HG03108 (cell line): ENCODE measurements around the gene RDH5.
"Not testable (repeated sequence)": the region's sequence is repeated elsewhere in the genome, so short reads cannot be mapped to it uniquely, and the experiment has no call there.

Source experiments
- ATAC-seq: cut with Tn5 transposase; IDR thresholded peaks from one replicate; pipeline ENCODE4 v1.9.1; 2021; ENCODE audit warnings: moderate library complexity; ENCODE audit not compliant: unreplicated experiment

Gene RDH5

DNA sequence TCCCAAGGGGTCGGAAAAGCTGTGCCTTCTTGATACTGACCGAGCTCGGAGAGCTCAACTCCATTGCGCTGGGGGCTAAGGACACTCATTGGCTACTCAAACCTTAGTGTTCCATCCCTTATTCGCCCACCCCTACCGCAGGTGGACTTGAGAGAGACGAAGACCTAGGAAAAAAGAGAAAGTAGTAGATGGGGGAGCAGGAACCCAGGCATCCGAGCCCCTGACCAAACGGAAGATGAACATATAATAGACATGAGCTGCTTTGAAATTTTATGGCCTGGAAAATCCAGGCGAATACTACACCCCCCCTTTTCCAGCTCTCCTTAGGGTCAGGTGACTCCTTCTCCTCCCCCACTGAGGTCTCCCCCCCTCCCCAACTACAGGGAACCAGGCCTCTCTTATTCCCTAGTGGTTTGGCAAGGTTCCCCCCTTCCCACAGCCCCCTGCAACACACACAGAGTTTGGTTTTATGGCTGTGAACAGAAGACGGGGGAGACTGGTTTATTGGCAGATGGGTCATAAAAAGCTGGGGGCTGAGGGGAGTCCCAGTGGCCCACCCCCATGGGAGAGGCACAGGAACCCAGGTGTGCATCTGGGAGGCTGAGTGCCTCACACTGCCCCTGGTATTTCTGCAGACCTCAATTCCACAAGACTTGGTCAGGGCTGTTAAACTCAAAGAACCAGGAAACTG lies 24.3 kb downstream of the RDH5 start:
- no peak for ATAC-seq

DNA sequence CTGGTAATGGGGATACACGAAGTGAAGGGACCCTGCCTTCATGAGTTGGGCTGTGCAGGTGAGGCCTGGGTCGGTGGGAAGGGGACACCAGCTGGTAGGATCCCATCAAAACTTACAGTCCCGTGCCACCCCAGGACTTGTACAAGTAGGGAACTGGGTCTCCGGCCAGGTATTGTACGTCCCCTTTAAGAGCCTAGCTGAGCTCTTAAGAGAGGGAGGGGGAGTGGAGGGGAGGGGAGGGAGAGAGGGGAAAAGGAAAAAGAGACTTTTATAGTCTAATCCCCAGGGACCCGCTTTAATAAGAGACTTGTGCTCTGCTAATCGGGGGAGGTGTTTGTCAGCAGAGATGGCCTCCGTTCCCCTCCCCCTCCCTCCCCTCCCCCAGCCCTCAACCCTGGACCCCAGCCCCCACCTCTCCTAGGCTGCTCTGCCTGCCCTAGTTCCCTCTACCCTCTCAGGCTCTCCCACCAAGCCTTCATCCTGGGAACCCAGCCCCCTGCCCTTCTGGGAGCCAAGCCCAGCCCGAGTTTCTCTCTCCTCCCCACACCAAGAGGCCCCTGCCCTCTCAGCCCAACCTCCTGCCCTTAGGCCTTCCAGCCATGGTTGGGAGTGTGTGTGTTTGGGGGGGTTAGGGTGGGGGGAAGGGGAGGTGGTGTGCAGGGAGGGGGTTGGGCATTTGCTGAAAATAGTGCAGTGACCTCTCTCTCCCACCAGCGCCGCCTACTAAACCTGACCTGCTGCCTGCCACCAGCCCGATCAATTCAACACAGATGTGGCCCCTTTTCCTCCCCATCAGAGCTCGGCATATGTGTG lies 25.4 kb downstream of the RDH5 start:
- ATAC-seq, result no peak

DNA sequence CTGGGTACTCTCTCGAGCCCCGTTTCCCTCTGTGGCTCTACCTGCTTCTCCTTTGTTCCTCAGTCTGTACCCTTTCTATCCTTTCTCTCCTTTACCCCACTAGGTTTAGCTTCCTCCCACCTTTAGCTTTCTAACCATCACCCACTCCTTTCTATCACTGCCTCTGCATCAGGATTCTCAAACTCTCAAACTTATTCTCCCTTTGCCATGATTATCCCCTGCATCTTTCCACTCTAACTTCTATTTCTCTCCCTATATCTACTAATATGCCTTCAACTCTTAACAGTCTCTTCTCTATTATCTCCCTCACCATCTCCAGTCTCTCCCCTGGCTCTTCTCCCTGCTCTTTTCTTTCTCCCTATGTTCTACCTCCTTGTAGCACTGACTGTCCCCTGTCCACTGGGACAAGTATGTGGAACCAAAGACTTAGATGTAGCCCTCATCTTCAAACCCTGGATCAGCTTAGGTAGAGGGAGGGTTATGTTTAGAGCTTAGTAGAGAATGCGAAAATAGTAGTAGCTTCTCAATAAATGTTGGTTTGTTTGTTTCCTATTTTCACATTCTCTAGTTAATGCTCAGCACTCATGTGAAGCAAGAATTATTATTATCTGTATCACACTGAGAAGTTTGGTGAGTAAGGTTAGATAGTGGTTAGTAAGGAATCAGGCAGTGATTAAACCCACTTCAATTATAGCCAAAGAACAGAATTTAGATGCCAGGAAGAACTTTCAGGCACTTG lies 26.1 kb downstream of the RDH5 start:
- no peak for ATAC-seq

DNA sequence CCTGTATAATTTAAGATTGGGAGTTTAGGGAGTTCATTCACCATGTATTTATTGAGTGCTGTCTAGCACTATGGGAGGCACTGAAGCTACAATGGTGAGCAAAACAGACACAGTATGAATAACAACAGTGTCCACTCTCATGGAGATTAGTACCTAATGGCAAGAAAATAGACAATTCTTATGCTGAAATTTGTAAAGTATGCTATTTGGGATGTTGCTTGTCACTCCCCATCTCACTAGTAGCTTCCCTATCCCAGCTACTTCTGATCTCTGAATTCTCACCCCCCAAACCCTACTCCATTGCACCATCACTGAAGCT lies 26.7 kb downstream of the RDH5 start:
- no peak for ATAC-seq

DNA sequence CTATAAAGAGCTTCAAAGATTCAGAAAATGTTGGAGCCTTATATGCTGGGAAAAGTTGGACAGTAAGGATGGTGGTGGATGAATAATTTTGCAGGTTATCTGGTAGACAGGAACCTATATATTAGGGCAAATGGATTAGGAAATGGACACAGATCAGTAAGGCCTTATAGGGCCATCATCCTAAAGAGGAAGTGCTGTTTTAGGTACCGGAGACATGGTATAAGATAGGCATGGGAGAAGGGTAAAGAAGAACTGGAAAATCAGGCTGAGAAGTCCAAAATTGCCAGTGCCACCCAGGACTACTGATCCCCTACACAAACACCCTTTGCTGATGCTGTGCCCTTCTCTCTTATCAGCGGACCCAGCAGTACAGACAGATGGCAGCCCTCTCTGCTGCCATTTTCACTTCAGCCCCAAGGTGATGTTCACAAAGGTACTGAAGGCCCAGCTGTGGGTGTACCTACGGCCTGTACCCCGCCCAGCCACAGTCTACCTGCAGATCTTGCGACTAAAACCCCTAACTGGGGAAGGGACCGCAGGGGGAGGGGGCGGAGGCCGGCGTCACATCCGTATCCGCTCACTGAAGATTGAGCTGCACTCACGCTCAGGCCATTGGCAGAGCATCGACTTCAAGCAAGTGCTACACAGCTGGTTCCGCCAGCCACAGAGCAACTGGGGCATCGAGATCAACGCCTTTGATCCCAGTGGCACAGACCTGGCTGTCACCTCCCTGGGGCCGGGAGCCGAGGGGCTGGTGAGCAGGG lies 28.2 kb downstream of the RDH5 start:
- no peak for ATAC-seq

DNA sequence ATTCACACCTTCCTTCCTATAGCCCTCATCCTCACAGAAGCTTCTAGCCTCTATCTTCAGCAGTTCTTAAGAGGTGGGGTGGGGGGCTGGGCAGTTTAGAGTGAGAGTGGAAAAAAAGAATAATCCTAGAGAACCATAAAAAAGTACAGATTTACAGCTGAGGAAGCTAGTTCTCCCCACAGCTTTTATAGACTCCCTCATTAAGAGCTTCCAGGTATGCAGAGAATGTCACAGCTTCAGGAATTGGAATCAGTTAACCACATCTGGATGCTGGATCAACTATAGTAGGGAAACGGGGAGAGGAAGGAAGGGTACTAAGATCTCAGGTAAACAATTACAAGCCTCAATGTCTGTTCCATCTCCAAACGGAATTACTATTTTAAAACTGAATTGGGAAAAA lies 35.1 kb downstream of the RDH5 start:
- ATAC-seq, result no peak

DNA sequence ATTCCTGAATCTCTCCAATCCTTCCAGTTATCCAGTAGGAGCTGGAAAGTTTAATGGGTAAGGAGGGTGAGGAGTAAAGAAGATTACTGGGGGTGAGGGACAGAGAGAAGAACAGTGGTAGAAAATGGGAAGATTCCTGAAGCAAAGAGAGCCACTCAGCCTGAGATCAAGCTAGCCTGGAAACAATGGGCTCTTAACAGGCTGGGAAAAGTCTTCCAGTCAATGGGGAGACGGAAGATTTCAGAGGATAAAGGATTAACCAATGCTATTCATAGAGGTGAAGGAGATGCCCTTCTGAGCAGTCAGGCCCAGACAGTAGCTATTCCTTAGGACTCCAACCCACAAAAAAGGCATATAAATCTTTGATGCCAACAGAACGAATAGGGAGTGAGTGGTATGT lies 37.5 kb downstream of the RDH5 start:
- no peak for ATAC-seq

GRCh38 chr12:55758575-55758974 lies 38.4 kb downstream of the RDH5 start:
- ATAC-seq, result not testable (repeated sequence)

GRCh38 chr12:55760663-55761062 lies 40.5 kb downstream of the RDH5 start:
- ATAC-seq, result no peak

DNA sequence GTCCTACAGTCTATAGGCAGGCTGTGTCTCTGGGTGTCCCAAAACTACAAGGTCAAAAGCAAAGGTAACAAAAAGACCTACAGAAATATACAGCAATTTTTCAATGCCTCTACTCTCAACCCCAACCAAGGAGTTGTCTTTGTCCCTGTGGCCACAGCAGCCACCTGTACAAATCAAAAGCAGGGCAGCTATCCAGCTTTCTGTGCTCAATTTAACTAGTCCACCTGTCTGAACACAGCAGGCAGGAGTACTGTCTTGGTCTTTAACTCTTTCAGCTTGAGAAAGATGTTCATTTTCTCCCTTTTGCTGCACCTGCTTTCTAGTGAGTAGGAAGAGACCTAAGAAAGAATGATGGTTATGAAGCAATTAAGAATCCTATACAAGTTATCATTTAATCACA lies 42.5 kb downstream of the RDH5 start:
- ATAC-seq, result no peak

- ATAC-seq, result no peak
Observed at GRCh38 chr12:55765736-55766290, 45.6 kb downstream of the RDH5 start.

DNA sequence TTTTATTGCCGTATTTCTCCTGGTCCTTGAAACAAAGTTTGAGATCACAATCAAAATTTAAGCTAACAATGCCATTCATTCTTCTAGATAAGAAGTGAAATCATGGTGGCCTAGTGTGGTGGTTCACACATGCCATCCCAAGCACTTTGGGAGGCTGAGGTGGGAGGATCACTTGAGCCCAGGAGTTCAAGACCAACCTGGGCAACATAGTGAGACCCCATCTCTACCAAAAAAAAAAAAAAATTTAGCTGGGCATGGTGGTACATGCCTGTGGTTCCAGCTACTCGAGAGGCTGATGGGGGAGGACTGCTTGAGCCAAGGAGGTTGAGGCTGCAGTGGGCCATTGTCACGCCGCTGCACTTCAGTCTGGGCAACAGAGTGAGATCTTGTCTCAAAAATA lies 47.0 kb downstream of the RDH5 start:
- ATAC-seq, result no peak

DNA sequence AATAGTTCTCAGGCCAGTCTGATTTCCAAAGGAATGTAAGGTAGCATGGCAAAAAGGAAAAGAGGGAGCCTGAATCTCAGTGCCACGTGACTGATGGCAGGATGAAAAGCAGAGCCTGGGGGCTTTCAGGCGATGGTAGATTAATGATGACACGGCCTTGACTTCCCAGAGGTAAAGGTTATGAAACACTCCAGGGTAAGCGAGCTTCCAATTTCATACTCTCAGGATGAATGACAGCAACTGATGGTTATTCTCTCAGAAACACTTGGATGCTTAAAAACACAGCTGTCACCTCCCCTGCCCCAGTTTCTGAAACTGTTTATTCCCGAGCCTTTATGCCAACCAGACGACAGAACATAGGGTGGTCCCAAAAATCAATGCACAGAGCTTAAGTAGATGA lies 51.5 kb downstream of the RDH5 start:
- ATAC-seq, result no peak
